ENCODE data around the gene PPM1M. TPM values are rescaled to one million over a fixed set of nuclear protein-coding genes. Genes with fewer than 3 reads are reported as not detected.

PPM1M gene
- total and polyA plus RNA-seq, 10 of the 15 experiments (the other 5 are each of a cell fraction or from before 2014, with no cell fraction given), result 7.3 to 24.8 (median 15.8) TPM

DNA sequence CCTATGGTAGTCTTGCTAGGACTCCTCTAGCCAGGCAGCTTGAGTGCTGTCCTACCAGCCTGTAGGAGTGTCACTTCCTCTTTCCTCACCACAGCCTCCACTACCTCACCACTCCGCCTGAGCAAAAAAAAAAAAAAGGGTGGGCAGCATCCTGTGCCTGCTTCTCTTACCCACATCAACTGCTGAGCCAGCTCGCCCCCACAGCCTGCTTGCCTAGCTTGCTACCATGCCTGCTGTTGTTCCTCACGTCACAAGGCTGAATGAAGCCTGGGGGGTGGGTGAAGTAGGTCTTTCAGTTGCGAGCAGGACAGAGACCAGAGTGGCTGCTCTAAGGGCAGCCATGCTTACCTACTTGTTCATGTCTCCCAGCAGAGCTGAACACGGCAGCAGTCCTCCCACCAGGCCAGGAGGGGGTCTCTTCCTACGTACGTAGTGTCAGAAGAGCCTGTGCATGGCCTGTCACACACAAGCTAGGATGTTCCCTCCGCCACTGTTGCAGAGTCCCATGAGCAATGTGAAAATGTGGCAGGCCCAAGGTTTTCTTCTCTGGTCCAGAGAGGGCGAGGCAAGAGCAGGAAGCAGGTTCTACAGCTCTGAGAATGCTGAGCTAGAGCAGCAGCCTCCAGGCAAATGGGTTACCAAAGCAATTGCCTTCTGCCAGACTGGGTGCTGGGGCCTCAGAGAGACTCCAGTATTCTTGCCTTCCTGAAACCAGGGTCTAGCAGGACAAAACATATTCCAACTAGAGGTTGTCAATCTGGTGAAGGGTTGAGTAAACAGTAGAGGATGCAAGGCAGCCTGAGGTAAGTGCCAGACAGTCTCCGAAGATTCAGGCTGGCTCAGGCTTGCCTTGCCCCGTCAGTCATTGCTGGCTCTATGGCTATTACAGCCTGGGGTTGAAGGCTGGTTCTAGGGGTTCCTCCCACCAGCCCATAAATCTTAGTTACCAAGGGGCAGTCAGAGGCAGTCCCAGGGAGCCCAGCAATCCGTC lies 8.1 kb downstream of the PPM1M start (continued):
- TF ChIP-seq, protein P1, sequence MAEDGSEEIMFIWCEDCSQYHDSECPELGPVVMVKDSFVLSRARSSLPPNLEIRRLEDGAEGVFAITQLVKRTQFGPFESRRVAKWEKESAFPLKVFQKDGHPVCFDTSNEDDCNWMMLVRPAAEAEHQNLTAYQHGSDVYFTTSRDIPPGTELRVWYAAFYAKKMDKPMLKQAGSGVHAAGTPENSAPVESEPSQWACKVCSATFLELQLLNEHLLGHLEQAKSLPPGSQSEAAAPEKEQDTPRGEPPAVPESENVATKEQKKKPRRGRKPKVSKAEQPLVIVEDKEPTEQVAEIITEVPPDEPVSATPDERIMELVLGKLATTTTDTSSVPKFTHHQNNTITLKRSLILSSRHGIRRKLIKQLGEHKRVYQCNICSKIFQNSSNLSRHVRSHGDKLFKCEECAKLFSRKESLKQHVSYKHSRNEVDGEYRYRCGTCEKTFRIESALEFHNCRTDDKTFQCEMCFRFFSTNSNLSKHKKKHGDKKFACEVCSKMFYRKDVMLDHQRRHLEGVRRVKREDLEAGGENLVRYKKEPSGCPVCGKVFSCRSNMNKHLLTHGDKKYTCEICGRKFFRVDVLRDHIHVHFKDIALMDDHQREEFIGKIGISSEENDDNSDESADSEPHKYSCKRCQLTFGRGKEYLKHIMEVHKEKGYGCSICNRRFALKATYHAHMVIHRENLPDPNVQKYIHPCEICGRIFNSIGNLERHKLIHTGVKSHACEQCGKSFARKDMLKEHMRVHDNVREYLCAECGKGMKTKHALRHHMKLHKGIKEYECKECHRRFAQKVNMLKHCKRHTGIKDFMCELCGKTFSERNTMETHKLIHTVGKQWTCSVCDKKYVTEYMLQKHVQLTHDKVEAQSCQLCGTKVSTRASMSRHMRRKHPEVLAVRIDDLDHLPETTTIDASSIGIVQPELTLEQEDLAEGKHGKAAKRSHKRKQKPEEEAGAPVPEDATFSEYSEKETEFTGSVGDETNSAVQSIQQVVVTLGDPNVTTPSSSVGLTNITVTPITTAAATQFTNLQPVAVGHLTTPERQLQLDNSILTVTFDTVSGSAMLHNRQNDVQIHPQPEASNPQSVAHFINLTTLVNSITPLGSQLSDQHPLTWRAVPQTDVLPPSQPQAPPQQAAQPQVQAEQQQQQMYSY (CRISPR knock-in tag; IDR thresholded peaks at IDR 0.05), result no peak
- peak in 1 of 2 experiments; percentile 90; a peak in 2 of 4 replicates for TF ChIP-seq ETV6 (conservative IDR thresholded peaks at IDR 0.05 in 1 of 2, IDR thresholded peaks at IDR 0.05 in 1 of 2; ENCODE audit: borderline replicate concordance in 1 of 2, low read depth in 1 of 2)
- TF ChIP-seq NBN (IDR thresholded peaks at IDR 0.05), result peak; percentile 94
- no peak for TF ChIP-seq ESRRA (IDR thresholded peaks at IDR 0.05; ENCODE audit: low read length)
- TF ChIP-seq NFYB (IDR thresholded peaks at IDR 0.05; ENCODE audit: insufficient read depth, low read depth, low read length), result no peak
- TF ChIP-seq SMC3 (IDR thresholded peaks at IDR 0.05; ENCODE audit: borderline replicate concordance, low read length), result peak; percentile 26; the same call in 1 of the 2 replicates
- no peak for TF ChIP-seq LARP7 (IDR thresholded peaks at IDR 0.05)
- no peak for TF ChIP-seq STAT3 (IDR thresholded peaks at IDR 0.05; ENCODE audit: low read depth, low read length)
- no peak for TF ChIP-seq KLF5 (IDR thresholded peaks at IDR 0.05; ENCODE audit: partially characterized antibody)
- peak; percentile 48 for TF ChIP-seq MEF2B (IDR thresholded peaks at IDR 0.05; ENCODE audit: partially characterized antibody, poor library complexity, severe bottlenecking)
- TF ChIP-seq, protein P2, sequence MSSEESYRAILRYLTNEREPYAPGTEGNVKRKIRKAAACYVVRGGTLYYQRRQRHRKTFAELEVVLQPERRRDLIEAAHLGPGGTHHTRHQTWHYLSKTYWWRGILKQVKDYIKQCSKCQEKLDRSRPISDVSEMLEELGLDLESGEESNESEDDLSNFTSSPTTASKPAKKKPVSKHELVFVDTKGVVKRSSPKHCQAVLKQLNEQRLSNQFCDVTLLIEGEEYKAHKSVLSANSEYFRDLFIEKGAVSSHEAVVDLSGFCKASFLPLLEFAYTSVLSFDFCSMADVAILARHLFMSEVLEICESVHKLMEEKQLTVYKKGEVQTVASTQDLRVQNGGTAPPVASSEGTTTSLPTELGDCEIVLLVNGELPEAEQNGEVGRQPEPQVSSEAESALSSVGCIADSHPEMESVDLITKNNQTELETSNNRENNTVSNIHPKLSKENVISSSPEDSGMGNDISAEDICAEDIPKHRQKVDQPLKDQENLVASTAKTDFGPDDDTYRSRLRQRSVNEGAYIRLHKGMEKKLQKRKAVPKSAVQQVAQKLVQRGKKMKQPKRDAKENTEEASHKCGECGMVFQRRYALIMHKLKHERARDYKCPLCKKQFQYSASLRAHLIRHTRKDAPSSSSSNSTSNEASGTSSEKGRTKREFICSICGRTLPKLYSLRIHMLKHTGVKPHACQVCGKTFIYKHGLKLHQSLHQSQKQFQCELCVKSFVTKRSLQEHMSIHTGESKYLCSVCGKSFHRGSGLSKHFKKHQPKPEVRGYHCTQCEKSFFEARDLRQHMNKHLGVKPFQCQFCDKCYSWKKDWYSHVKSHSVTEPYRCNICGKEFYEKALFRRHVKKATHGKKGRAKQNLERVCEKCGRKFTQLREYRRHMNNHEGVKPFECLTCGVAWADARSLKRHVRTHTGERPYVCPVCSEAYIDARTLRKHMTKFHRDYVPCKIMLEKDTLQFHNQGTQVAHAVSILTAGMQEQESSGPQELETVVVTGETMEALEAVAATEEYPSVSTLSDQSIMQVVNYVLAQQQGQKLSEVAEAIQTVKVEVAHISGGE (CRISPR knock-in tag; IDR thresholded peaks at IDR 0.05), result no peak
- TF ChIP-seq RAD51 (IDR thresholded peaks at IDR 0.05), result no peak
